GM18505 (cell line): ENCODE measurements around the gene CEBPB.

Source experiments
- ATAC-seq: cut with Tn5 transposase; IDR thresholded peaks from one replicate; pipeline ENCODE4 v1.9.1; 2021; ENCODE audit not compliant: unreplicated experiment
- POLR2A ChIP-seq: IDR thresholded peaks from 4 replicates; pipeline ENCODE4 v1.6.1; 2011; ENCODE audit warnings: borderline replicate concordance; ENCODE audit not compliant: insufficient read depth, insufficient read length; ENCODE audit errors: extremely low read depth

The CEBPB gene

DNA sequence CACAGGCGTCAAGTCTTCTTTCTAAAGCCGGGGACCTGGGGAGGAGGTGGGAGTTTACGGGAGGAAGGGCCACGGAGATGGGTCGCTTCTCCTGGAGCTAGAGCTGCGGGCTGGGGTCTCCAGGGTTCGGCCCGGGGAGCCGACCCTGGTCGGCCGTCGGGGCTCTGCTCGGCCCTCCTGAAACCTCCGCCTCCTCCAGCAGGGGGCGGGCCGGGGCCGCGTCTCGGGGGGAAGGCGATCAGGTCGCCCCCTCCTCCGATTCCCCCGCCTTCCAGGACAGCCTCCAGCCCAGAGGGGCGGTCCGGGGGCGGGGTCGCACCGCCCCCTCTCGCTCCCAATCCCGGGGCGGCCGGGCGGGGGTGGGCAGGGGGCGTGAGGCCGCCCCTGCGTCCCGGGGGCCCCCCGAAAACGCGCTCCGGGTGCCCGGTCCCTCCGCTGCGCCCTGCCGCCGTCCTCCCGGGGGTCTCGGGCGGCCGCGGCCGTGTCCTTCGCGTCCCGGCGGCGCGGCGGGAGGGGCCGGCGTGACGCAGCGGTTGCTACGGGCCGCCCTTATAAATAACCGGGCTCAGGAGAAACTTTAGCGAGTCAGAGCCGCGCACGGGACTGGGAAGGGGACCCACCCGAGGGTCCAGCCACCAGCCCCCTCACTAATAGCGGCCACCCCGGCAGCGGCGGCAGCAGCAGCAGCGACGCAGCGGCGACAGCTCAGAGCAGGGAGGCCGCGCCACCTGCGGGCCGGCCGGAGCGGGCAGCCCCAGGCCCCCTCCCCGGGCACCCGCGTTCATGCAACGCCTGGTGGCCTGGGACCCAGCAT, at the start of gene CEBPB:
Gene CEBPB, plus strand, starts transcription at position 580 of the 814 bp plus-strand sequence. Its CDS starts 204 bp downstream, at position 784.
- peak; percentile 45 for ATAC-seq
- TF ChIP-seq POLR2A = peak; percentile 81

DNA sequence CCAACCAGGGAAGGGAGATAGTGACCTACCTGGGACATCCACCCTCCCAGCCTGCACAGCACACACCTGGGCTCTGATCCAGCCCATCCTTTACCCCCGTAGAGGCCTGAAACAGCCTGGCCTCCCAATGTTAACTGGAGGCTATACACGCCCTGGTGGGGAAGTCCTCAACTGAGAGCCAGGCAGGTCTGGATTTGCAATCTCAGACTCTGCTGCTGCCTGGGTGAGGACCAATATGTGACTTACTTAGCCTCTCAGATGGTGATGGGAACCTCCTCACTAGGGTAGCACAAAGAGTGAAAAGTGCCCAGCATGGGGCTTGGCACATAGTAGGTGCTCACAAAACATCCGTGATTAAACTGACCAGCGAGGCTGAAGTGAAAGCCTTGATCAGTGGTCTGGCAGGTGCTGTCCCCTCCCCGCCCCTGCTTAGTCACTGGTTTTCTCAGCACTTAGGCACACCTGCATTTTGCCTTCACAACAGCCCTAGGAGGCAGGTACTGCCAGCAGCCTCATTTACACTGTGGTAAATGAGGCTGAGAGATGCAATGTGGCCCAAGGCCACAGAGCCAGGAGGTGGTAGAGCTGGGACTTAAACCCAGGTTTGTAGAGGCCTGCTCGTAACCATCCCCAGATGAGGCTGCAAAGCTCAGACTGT, 49.5 kb upstream of the CEBPB start:
- no peak for TF ChIP-seq POLR2A
- no peak for ATAC-seq

DNA sequence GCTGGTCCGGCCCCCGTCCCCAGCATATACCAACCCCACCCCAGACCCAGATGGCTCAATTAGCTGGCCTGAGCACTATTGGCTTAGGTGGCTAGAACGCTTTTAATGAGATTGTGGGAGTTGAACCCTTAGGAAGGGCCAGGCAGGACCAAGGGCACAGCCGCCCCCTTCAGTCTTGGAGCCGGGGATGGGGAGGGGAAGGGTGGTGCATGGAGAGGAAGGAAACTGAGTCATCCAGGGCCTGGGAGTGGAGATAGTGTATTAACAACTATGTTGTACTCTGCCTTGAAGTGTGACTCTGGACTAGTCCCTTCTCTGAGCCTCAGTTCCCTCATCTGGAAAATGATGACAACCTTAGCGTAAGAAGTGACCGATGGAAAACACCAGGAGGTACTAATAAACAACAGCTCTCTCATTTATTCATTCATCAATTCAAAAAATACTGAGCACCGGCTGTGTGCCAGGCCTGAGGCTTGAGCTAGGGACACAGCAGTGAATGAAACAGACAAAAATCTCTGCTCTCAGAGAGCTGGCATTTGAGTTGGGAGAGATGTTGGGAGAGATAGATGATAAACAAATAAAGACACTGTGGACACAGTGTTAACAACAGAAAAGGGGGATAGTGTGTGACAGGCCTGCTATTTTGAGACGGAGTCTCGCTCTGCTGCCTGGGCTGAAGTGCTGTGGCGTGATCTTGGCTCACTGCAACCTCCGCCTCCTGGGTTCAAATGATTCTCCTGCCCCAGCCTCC, 48.6 kb upstream of the CEBPB start:
- ATAC-seq = no peak
- TF ChIP-seq POLR2A = no peak

DNA sequence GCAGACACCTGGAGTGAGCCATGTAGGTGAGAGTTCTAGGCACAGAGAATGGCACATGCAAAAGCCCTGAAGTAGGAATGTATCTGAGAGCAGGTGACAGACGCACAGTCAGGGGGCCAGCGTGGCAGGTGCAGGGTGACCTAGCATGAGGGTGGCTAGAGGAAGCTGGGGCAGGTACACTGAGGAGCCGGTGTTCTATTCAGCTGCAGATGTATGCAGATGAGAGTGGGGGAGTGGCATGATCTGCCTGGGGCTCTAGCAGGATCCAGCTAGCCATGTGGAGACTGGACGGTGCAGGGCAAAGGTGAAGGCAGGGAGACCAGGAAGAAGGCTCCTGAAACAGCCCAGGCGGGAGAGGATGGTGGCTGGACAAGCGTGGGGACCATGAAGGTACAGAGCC, 47.8 kb upstream of the CEBPB start:
- TF ChIP-seq POLR2A = no peak
- ATAC-seq = no peak

DNA sequence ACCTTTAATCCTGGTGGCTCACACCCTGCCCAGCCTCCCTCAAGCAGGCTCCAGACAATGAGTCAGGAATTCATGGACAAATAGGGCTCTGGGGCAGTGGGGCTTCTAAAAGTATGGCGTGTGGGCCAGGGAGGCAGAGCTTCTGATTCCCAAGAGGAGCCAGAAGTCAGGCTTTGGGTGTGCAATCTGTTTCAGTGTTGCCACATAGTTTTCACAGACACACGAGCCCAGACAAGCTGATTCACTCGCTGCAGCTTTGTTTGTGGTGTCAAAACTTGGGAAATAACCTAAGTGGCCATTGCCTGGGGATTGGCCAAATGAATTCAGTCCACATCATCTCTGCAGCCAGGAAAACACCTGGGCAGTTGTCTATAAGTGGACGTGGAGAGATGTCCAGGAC, 46.3 kb upstream of the CEBPB start:
- no peak for TF ChIP-seq POLR2A
- no peak for ATAC-seq

DNA sequence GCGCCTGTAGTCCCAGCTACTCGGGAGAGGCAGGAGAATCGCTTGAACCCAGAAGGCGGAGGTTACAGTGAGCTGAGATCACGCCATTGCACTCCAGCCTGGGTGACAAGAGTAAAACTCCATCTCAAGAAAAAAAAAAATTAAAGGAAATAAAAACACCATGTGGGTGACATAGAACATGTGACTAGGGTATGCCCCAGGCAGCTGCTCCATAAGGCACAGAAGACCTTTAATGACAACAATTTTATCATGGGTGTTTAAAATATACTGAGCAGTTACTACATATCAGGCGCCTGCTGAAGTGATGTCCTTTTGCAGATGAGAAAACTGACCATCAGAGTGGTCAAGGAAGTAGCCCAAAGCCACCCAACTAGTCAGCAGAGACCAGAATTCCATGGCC, 45.1 kb upstream of the CEBPB start:
- no peak for ATAC-seq

DNA sequence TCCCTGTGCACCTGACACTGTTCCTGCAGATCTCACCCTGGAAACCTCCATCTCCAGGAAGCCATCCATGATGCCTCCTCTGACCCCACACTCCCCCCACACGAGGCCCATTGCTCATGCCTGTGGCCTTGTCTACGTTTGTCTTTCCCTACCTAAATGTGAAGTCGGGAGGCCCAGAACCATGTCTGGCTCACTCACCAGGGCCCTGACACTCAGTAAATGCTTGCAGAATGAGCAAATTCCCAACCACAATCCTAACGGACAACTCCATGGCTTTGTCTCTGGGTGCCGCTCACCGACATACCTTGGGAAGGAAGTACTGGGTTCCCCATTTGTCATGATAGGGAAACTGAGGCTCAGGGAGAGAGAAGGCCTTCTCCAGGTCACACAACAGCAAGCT, 44.4 kb upstream of the CEBPB start:
- no peak for TF ChIP-seq POLR2A
- no peak for ATAC-seq

More for the DNA sequence above, 45.1 kb upstream of the CEBPB start:
- TF ChIP-seq POLR2A = no peak

DNA sequence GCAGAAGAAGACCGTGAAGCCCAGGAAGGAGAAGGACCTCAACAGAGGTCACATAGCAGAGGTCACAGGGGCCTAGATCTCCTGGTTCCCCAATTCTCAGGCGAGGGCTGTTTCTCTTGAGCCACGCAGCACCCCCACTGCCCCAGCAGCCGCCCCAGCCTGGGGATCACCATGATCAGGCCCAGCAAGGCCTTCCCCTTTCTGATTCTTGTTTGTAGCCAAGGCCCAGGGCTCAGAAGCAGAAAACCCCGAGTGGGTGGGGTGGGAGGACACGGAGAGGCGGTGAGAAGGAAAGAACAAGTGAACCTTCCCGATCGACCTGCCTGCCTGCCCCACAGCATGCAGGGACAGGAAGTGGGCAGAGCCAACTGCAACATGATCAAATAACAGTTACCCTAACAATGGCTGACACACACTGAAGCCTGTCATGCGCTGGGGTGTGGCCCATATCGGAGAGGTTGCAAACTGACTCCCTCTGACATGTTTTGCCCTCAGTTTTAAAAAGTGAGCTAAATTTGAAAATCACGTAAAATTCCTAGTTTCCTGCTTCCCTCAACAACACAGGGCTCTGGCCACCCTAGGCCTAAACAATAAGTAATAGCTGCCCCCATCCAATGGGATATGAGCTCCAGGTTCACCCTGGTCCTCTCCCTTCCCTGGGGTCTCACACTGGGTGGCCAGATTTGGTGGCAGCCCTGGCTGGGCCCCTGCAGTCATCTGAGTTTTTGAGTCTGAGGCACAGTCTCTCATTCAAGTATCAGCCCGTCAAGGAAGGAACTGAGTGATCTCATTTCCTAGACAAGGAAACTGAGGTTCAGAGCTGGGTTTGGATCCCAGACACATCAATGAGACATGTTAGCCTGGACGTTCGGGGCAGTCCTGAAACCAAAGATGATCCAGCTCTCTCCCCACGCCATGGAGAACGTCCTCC, 43.6 kb upstream of the CEBPB start:
- peak; percentile 13 for TF ChIP-seq POLR2A
- ATAC-seq = no peak

DNA sequence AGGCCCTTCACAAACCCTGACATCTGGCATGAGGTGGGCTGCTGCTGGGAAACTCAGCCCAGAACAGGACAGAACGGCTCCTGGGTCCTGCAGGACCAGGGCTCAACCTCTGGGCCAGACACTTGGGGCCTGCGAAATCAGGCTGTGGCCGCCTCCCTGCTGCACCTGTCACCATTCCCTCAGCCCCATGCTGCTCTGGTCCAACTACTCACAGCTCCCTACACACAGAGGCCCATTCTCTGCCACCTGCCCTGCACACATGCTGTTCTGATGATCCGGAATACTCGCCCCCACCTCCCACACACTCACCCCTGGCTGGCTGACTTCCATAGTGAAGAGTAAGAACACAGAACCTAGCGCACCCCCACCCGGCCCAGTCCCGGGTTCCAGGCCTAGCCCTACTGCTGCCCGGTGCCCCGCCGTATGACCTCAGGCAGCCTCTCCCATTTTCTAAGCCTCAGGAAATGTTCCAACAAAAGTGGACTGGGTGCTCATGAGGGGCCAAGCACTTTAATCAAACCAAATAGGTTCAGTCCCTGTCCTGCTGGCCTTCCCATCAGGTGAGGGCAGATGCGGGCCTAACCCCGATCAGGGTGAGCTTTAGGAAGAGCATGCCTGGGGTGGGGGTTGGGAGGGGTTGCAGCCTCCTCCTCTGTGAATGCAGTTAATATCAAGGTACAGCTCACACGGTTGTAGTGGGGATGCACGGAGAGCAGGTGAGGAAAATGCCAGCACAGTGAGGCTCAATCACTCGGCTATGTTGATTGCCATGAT, 41.0 kb upstream of the CEBPB start:
- no peak for TF ChIP-seq POLR2A
- ATAC-seq = no peak

DNA sequence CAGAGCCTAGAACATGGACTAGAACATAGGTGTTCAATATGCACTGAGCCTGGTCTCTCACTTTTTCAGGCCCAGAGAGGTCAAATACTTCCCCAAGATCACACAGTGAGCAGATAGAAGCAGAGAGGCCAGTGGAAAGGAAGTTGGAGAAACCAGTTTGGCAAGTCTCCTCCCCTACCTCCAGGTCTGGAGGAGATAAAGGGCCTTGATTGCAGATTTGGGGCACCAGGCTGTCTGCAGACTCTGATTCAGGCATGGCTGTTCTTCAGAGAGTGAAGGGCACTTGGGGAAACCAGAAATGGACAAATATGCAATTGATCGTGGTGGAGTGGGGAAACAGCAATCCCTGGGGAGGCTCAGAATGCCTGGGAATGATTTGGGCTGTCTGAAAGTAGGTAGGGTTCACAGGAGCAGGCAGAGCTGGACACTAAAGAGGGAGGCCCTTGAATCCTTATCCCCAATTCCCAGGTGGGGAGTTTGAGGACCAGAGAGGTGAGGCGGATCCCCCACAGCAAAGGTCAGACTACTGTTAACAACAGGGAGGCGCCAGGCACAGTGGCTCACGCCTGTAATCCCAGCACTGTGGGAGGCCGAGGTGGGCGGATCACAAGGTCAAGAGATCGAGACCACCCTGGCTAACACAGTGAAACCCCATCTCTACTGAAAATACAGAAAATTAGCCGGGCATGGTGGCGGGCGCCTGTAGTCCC, 39.4 kb upstream of the CEBPB start:
- no peak for TF ChIP-seq POLR2A
- ATAC-seq = no peak

DNA sequence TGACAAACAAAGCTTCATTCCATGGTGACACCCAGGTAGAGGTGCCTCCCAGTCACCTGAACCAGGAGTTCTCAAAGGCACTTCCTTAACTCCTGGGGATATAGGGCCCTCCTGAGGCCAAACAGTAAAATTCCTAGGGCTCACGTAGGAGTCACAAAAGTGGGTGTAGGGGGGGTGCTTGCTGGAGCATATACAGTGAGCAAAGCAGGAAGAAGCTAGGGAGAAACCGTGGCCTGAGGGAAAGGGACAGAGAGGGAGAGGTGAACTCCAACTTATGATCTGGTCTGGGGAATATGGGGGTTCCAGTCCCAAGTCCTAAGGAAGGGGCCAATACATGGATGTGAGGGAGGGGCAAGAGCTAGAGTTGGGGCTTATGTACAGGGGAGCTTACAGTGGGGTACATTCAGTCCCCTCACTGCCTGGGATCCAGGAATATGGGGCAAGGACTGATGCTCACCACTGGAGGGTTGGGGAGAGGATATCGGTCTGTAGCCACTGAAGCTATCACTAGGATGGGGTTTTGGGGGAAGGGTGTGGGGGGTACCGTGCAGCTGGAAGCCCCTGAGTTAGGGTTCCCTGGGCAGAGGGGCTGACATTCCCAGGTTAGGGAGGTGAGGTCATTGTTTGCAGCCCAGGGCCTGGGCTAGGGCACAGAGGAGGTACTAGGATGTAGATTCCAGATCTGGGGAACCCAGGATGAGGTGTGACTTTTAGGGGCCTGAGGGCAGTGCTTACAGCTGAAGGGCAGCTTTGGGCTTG, 38.1 kb upstream of the CEBPB start:
- TF ChIP-seq POLR2A = no peak
- no peak for ATAC-seq

DNA sequence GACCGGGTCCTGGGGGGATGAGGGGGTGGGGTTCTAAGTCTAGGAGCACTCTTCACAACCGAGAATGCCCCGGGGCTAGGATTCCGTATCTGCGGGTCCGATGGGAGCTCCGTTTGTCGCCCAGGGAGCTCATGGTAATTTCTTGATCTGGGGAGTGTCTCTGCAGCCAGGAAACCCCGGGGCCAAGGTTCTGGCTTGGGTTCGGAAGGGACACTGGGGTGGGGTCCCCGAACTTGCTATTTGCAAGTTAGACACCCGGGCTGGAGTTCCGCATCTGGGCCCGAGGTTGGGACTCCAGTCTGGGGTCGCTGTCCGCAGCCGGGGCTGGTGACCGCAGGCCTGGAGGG, 37.5 kb upstream of the CEBPB start:
- no peak for ATAC-seq
- no peak for TF ChIP-seq POLR2A
